ENCODE data around the gene MSI1. TPM values are rescaled to one million over a fixed set of nuclear protein-coding genes. Genes with fewer than 3 reads are reported as not detected.

MSI1 gene
- total RNA-seq, 1 donor from 2014 or later = 127 TPM

- Mint-ChIP-seq H3K4me1 (ENCODE audit: low read depth) (peaks cover 13% of the 10 kb centered on the region), H3K27me3 (no peaks in the 10 kb centered on the region), H3K9me3 (ENCODE audit: low read depth) (no peaks in the 10 kb centered on the region), H3K27ac (peak overlapping the region; percentile 15), H3K4me3 (ENCODE audit: low read depth) (no peak overlapping the region), H3K36me3 (ENCODE audit: insufficient read depth) (no peaks in the 10 kb centered on the region)
- no peak for TF ChIP-seq CTCF (IDR thresholded peaks at IDR 0.05; ENCODE audit: unreplicated experiment)
- DNase-seq (ENCODE audit: low spot score, unreplicated experiment) = no peak
Measured at GRCh38 chr12:120328228-120328627, 40.7 kb downstream of the MSI1 start.

DNA sequence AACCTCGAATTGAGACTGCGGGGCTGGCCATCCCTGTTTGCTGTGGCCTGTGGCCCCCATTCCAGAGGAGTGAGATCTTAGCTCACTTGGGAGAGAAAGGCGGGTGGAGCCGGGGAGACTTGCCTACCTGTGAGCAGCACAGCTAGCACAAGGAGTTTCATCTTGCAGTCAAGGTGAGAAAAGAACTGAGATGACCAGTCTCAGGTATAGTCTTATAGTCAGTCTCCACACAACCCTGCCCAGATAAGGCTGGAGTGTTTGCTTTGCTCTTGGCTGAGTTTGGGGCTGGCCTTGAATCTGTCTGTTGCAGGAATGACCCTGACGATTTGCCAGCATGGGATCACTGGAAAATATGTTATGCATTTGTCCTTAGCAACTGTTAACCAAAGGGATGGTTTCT is 41.4 kb downstream of the MSI1 start, which contains the start of gene PLA2G1B:
Gene PLA2G1B, minus strand, starts transcription at position 187 of the 400 bp plus-strand sequence. Its CDS starts 26 bp downstream, at position 161.
- TF ChIP-seq CTCF (IDR thresholded peaks at IDR 0.05; ENCODE audit: unreplicated experiment) = no peak
- Mint-ChIP-seq H3K27me3 (no peaks in the 10 kb centered on the region), H3K27ac (peak within 1 kb of the TSS; percentile 15), H3K9me3 (ENCODE audit: low read depth) (no peaks in the 10 kb centered on the region), H3K4me3 (ENCODE audit: low read depth) (no peak within 1 kb of the TSS), H3K36me3 (ENCODE audit: insufficient read depth) (no peaks in the 10 kb centered on the region), H3K4me1 (ENCODE audit: low read depth) (peaks cover 13% of the 10 kb centered on the region)
- no peak for DNase-seq (ENCODE audit: low spot score, unreplicated experiment)

GRCh38 chr12:120324841-120325417 is 44.0 kb downstream of the MSI1 start:
- no peak for DNase-seq (ENCODE audit: low spot score, unreplicated experiment)
- Mint-ChIP-seq H3K4me3 (ENCODE audit: low read depth) (no peak overlapping the region), H3K4me1 (ENCODE audit: low read depth) (peaks cover 33% of the 10 kb centered on the region), H3K9me3 (ENCODE audit: low read depth) (no peaks in the 10 kb centered on the region), H3K27me3 (no peaks in the 10 kb centered on the region), H3K36me3 (ENCODE audit: insufficient read depth) (no peaks in the 10 kb centered on the region), H3K27ac (no peak overlapping the region)
- no peak for TF ChIP-seq CTCF (IDR thresholded peaks at IDR 0.05; ENCODE audit: unreplicated experiment)

- Mint-ChIP-seq H3K4me3 (ENCODE audit: low read depth) (no peak overlapping the region), H3K27me3 (no peaks in the 10 kb centered on the region), H3K27ac (no peak overlapping the region), H3K36me3 (ENCODE audit: insufficient read depth) (no peaks in the 10 kb centered on the region), H3K9me3 (ENCODE audit: low read depth) (no peaks in the 10 kb centered on the region), H3K4me1 (ENCODE audit: low read depth) (peaks cover 33% of the 10 kb centered on the region)
- TF ChIP-seq CTCF (IDR thresholded peaks at IDR 0.05; ENCODE audit: unreplicated experiment) = no peak
- DNase-seq (ENCODE audit: low spot score, unreplicated experiment) = no peak
Measured at GRCh38 chr12:120323772-120324171, 45.2 kb downstream of the MSI1 start.

DNA sequence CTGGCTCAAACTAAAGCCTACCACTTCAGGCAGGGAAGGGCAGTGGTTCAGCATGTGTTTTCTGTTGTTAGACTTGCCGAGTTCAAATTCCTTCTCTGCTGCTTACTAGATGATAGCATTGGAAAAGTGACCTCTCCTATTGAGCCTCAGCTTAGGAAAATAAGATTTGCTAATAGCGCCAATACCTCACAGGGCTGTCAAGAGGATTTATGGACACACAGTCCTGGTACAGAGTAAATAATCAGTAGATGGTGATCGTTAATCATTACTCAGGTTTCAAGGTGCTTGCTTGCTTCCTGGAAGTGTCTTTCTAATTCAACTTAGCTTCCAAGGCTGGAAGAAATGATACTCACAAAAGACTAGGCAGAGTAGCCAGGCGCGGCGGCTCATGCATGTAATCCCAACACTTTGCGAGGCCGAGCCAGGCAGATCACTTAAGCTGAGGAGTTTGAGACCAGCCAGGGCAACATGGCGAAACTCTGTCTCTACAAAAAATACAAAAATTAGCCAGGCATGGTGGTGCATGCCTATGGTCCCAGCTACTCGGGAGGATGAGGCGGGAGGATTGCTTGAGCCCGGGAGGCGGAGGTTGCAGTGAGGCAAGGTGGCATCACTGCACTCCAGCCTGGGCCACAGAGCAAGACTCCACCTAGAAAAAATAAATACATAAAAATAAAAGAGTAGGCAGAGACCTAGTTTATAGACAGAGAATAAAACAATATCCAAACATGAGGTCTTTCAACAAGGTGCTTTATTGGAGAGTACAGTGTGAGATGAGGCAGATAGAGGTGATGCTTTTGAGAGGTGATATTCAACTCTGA is 47.4 kb downstream of the MSI1 start:
- H3K4me1 Mint-ChIP-seq (ENCODE audit: low read depth) = peaks cover 37% of the 10 kb centered on the region
- DNase-seq (ENCODE audit: low spot score, unreplicated experiment) = no peak
- peaks cover 2% of the 10 kb centered on the region for H3K36me3 Mint-ChIP-seq (ENCODE audit: insufficient read depth)
- no peak for TF ChIP-seq CTCF (IDR thresholded peaks at IDR 0.05; ENCODE audit: unreplicated experiment)
- peaks cover 4% of the 10 kb centered on the region for H3K9me3 Mint-ChIP-seq (ENCODE audit: low read depth)
- H3K4me3 Mint-ChIP-seq (ENCODE audit: low read depth) = peak overlapping the region; percentile 4
- peak overlapping the region; percentile 90 for H3K27ac Mint-ChIP-seq
- no peaks in the 10 kb centered on the region for H3K27me3 Mint-ChIP-seq

All from progenitor cell of endocrine pancreas (in vitro differentiated cells).